ENCODE measurements around the gene VTI1A.

VTI1A gene

DNA sequence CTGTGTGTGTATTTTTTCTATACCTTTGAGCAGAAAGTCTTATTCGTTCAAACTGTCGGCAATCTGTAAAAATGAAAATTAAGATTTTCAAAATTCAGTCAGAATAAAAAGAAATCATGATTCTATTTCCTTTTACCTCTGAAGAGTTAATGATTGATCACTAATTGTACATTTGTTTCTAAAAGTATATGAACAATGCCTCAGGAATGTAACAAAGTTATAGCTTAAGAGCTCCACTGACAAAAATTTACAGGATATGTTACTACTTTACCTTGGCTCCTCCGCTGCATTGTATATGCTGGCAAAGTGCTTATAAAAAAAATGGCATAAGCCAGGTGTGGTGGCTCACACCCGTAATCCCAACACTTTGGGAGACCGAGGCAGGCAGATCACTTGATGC is 225.7 kb downstream of the VTI1A start:
- H3K4me3 Mint-ChIP-seq = no peak overlapping the region
- peaks cover 31 to 52% of the 10 kb centered on the region in 2 donors for H3K36me3 Mint-ChIP-seq
- no peaks in the 10 kb centered on the region for H3K9me3 Mint-ChIP-seq
- no peak for DNase-seq
- H3K27me3 Mint-ChIP-seq = no peaks in the 10 kb centered on the region
- no peak overlapping the region for H3K27ac Mint-ChIP-seq
- H3K4me1 Mint-ChIP-seq = no peaks in the 10 kb centered on the region
- no peak for ATAC-seq (replicated peaks)

DNA sequence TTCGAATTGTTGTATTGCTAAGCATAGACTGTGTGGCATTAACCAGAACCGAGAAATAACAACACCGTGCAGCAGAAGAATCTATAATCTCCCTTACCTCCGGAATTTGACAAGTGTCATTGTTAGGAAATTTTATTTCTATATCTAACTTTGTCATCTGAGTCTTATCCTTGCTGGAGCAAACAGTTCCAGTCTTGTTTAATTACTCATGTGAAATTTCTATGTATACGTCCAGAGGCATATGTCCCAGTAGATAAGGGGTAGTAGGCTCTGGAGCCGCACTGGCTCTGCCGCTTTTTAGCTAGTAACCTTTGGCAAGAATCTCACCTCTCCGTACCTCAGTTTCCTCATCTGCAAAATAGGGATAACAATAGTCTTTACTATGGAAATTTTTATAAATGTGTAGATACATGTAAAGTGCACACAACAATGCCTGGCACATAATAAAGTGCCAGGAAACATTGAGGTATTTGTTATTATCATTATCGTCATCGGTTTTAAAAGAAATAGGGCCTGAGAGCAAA is 228.6 kb downstream of the VTI1A start:
- Mint-ChIP-seq H3K4me3 (no peak overlapping the region), H3K27ac (no peak overlapping the region), H3K36me3 (peaks cover 14 to 32% of the 10 kb centered on the region in 2 donors), H3K4me1 (no peaks in the 10 kb centered on the region), H3K27me3 (no peaks in the 10 kb centered on the region), H3K9me3 (no peaks in the 10 kb centered on the region)
- DNase-seq (no peak), ATAC-seq (replicated peaks) (no peak)

DNA sequence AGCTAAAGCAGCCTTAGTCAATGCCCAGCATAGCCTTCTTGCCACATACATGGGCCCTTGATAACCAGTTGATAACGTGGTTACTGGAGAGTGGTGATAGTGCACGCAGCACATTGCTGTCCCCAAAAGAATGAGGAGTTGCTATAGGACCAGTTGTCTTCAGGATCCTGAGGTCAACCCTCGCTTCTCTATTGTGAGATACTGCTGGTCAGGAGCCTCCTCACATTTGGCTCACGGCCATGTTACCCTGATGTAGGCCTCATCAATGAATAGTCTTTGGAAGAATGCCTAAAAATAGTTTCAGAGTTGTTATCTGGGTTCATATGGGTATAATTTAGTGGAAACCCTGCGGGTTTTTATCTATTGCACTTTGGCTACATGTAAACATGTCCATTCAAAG is 230.7 kb downstream of the VTI1A start:
- Mint-ChIP-seq H3K4me1 (no peaks in the 10 kb centered on the region), H3K4me3 (no peak overlapping the region), H3K27ac (no peak overlapping the region), H3K27me3 (no peaks in the 10 kb centered on the region), H3K9me3 (no peaks in the 10 kb centered on the region), H3K36me3 (peaks cover 8 to 20% of the 10 kb centered on the region in 2 donors)
- DNase-seq (no peak), ATAC-seq (replicated peaks) (no peak)

GRCh38 chr10:112678581-112678980 is 231.6 kb downstream of the VTI1A start:
- H3K4me1 Mint-ChIP-seq = no peaks in the 10 kb centered on the region
- H3K36me3 Mint-ChIP-seq = peaks cover 5 to 14% of the 10 kb centered on the region in 2 donors
- H3K4me3 Mint-ChIP-seq = no peak overlapping the region
- H3K27me3 Mint-ChIP-seq = no peaks in the 10 kb centered on the region
- no peak for DNase-seq
- no peaks in the 10 kb centered on the region for H3K9me3 Mint-ChIP-seq
- no peak overlapping the region for H3K27ac Mint-ChIP-seq
- no peak for ATAC-seq (replicated peaks)

DNA sequence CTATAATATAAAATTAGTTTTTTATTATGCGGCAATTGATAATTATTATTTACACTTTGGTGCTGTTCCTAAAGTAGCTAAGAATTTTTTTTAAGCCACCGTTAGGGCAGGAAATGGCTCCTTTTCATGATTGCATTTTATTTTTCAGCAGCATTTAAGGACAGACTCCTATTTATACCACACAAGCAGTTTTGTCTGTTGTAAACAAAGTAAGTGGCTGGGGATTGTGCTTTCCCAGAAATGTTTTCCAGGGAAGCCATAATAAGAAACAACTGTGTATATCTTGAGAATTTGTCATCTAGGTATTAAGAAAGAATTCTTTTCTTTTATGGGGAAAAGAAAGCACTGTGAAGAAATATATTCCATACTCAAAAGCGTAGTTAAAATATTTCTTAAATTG is 232.0 kb downstream of the VTI1A start:
- no peak for ATAC-seq (replicated peaks)
- no peak for DNase-seq
- no peak overlapping the region for H3K4me3 Mint-ChIP-seq
- H3K4me1 Mint-ChIP-seq = no peaks in the 10 kb centered on the region
- no peaks in the 10 kb centered on the region for H3K9me3 Mint-ChIP-seq
- H3K27ac Mint-ChIP-seq = no peak overlapping the region
- H3K27me3 Mint-ChIP-seq = no peaks in the 10 kb centered on the region
- H3K36me3 Mint-ChIP-seq = peaks cover 7 to 13% of the 10 kb centered on the region in 2 donors

DNA sequence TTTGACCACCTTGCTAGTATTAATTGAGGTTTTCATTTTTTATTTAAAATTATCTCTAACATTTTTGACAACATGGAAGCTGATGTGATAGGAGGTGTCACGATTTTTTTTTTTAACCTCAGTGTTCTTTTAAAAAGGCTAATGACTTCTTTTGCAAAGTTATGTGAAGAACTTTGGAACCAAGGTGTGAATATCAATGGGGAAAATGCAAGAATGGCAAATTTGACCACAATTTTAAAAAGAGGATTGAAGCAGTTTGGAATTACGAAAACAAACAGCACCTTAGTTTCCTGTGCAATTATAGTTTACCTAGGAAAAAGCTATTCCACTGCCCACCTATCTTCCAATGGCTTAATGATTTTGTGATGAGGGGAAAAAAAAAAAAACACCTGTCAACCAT is 232.4 kb downstream of the VTI1A start:
- no peak for DNase-seq
- Mint-ChIP-seq H3K27me3 (no peaks in the 10 kb centered on the region), H3K9me3 (no peaks in the 10 kb centered on the region), H3K36me3 (peaks cover 7 to 9% of the 10 kb centered on the region in 2 donors), H3K4me3 (no peak overlapping the region), H3K4me1 (no peaks in the 10 kb centered on the region), H3K27ac (no peak overlapping the region)
- no peak for ATAC-seq (replicated peaks)

DNA sequence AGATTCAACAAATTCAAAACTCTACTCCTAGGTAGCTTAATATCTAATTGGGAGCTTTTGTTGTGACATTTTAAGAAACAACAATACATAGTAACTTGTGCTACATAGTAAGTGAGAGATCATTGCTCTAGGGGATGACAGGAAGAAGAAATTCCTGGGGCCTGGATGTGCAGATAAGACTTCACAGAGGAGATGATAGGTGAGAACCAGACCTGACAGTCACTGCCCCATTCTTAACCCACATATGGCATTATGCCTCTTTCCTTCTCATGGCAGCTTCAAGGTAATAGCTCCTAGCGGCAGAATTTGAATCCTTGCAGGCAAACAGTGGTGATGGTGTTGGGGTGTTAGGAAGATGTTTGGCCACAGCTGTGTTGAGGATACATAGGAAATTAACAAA is 233.6 kb downstream of the VTI1A start:
- Mint-ChIP-seq H3K36me3 (peaks cover 9 to 11% of the 10 kb centered on the region in 2 donors), H3K9me3 (no peaks in the 10 kb centered on the region), H3K4me1 (no peaks in the 10 kb centered on the region), H3K27me3 (no peaks in the 10 kb centered on the region), H3K27ac (no peak overlapping the region), H3K4me3 (no peak overlapping the region)
- ATAC-seq (replicated peaks) (no peak), DNase-seq (no peak)

- Mint-ChIP-seq H3K27ac (no peak overlapping the region), H3K36me3 (peaks cover 37 to 53% of the 10 kb centered on the region in 2 donors), H3K27me3 (no peaks in the 10 kb centered on the region), H3K4me3 (no peak overlapping the region), H3K4me1 (peaks cover 0 to 2% of the 10 kb centered on the region in 2 donors), H3K9me3 (no peaks in the 10 kb centered on the region)
- ATAC-seq (replicated peaks) (no peak), DNase-seq (no peak)
These were observed 240.6 kb downstream of the VTI1A start for GRCh38 chr10:112687647-112688046.

DNA sequence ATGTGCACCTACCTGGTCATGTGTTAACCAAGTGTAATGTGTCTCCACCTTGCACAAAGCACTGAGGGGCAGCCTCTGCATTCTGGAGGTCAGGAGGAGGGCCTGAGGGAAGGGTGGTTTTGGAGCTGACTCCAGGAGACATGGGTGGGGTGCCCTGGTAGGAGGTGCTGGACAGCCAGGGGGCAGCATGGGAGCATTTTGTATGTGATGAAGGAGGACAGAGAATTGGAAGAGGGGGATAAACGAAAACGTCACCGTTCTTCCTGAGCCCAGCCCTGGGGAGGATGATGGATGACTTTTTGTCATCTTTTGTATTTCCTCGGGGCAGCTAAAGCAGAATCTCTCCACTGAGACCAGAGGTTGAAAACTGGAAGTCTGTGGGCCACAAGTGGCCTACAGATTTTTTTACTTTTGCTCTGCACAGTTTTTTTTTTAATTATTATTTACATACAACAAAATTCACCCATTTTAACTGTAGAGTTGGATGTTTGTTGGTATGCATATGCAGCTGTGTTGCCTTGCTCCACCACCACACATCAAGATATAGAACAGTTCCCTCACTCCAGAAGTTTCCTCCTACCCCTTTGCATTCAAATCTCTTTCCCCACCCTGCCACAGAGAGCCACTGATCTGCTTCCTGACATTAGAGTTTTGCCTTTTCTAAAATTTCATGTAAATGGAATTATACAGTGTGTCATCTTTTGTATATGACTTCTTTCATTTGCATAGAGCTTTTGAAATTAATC is 242.5 kb downstream of the VTI1A start:
- Mint-ChIP-seq H3K27ac (no peak overlapping the region), H3K4me3 (no peak overlapping the region), H3K36me3 (peaks cover 36 to 55% of the 10 kb centered on the region in 2 donors), H3K4me1 (peaks cover 0 to 2% of the 10 kb centered on the region in 2 donors), H3K9me3 (no peaks in the 10 kb centered on the region), H3K27me3 (no peaks in the 10 kb centered on the region)
- DNase-seq (no peak), ATAC-seq (replicated peaks) (no peak)

- H3K27ac Mint-ChIP-seq = no peak overlapping the region
- H3K36me3 Mint-ChIP-seq = peaks cover 15 to 20% of the 10 kb centered on the region in 2 donors
- H3K9me3 Mint-ChIP-seq = no peaks in the 10 kb centered on the region
These were observed 248.5 kb downstream of the VTI1A start for GRCh38 chr10:112695539-112695938.

DNA sequence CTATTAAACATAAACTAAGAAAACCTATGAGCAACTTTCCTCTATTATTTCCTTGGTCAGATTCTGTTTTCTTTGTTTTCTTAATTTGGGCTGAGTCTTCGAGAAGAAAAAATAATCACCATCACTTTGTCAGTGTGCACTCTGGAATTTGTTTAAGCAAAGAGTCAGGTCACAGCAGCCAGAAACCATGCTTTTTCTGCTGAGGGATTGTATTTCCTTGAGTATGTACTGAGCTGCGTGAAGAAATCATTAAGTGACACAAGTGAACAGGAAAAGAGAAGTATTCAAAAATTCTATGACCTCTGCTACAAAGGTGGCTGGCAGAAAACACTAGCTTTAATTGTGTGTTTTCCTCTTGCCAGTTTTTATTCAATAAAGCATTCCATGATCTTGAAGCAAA is 249.6 kb downstream of the VTI1A start:
- no peak overlapping the region for H3K4me3 Mint-ChIP-seq
- DNase-seq (no peak), ATAC-seq (replicated peaks) (no peak)
- H3K27me3 Mint-ChIP-seq = no peaks in the 10 kb centered on the region
- H3K36me3 Mint-ChIP-seq = peaks cover 15 to 17% of the 10 kb centered on the region in 2 donors
- H3K9me3 Mint-ChIP-seq = no peaks in the 10 kb centered on the region
- H3K4me1 Mint-ChIP-seq = no peaks in the 10 kb centered on the region
- no peak overlapping the region for H3K27ac Mint-ChIP-seq

More at GRCh38 chr10:112695539-112695938, 248.5 kb downstream of the VTI1A start:
- H3K4me1 Mint-ChIP-seq = no peaks in the 10 kb centered on the region
- ATAC-seq (replicated peaks) (no peak), DNase-seq (no peak)
- H3K4me3 Mint-ChIP-seq = no peak overlapping the region
- H3K27me3 Mint-ChIP-seq = no peaks in the 10 kb centered on the region

DNA sequence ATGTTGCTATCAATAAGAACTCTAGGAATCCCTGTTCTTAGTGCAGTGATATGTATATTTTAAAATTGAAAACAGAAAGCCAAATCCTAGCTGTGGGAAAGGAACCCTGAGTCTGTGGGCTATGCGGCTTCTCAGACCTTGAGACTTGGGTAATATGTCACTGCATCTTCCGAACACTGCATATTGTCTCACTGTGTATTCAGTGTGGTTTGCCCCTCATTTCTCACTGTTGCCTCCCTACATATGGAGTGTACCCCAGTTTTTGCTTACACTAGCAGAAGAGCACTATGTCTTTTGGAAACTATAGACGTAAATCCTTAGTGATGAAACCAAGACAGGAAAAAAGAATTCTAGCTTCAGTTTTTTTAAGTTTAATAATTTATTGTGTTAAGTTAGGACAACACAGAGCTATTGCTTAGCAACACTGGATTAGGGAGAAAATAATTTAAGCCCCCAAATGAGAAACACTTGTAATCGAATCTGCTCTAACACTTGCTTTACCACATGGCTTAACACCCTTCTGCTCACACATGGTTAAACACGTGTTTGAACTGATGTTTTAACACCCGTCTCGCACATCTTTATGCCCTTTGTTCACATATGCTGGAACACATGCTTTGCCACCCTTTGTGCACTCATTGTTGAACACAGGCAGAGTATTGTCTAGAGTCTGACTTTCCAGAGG is 251.3 kb downstream of the VTI1A start:
- Mint-ChIP-seq H3K27ac (no peak overlapping the region), H3K9me3 (no peaks in the 10 kb centered on the region), H3K4me3 (no peak overlapping the region), H3K27me3 (no peaks in the 10 kb centered on the region), H3K4me1 (no peaks in the 10 kb centered on the region), H3K36me3 (peaks cover 8 to 15% of the 10 kb centered on the region in 2 donors)
- ATAC-seq (replicated peaks) (no peak), DNase-seq (no peak)

DNA sequence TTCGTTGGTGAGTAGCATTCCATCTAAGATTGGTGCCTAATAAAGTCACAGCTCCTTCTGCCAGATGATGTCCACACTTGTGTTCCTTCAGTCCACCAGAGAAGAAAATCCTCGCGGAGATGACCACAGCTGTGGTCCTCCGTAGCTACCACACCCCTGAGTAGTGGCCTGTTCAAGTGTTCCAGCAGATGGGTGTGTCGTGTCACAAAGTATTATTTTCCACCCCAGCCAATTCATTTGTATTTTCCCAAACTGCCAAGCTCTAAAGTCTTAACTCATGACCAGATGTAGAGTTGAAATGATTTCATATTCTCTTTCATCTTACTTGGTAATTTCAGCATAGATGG is 251.8 kb downstream of the VTI1A start:
- ATAC-seq (replicated peaks) (no peak), DNase-seq (no peak)
- no peak overlapping the region for H3K4me3 Mint-ChIP-seq
- H3K36me3 Mint-ChIP-seq = peaks cover 8 to 15% of the 10 kb centered on the region in 2 donors
- no peak overlapping the region for H3K27ac Mint-ChIP-seq
- H3K4me1 Mint-ChIP-seq = no peaks in the 10 kb centered on the region
- H3K27me3 Mint-ChIP-seq = no peaks in the 10 kb centered on the region
- H3K9me3 Mint-ChIP-seq = no peaks in the 10 kb centered on the region

GRCh38 chr10:112700215-112700671 is 253.2 kb downstream of the VTI1A start:
- no peak for ATAC-seq (replicated peaks)
- DNase-seq = no peak
- H3K27me3 Mint-ChIP-seq = no peaks in the 10 kb centered on the region
- H3K9me3 Mint-ChIP-seq = no peaks in the 10 kb centered on the region
- H3K36me3 Mint-ChIP-seq = peaks cover 8 to 15% of the 10 kb centered on the region in 2 donors
- no peaks in the 10 kb centered on the region for H3K4me1 Mint-ChIP-seq
- no peak overlapping the region for H3K27ac Mint-ChIP-seq
- no peak overlapping the region for H3K4me3 Mint-ChIP-seq

All from stimulated activated naive B cell treated with anti-CD40 and anti-IgM and Interleukin-4, amounts not matched to agents 10 μg/mL and 1 μg/mL and 100 μg/mL, for 72 hours (primary cell).